GM19035 (cell line): ENCODE data around the gene MAPKAPK2.
"Not testable (repeated sequence)": the region's sequence is repeated elsewhere in the genome, so short reads cannot be mapped to it uniquely, and the experiment has no call there.

Experiments used
- ATAC-seq: cut with Tn5 transposase; IDR thresholded peaks from one replicate; pipeline ENCODE4 v1.9.1; 2021; ENCODE audit not compliant: unreplicated experiment

Gene MAPKAPK2

GRCh38 chr1:206684478-206685333 lies at the start of gene MAPKAPK2:
Gene MAPKAPK2 (plus strand): TSS chr1:206684905. CDS start chr1:206685230, 325 bp downstream.
- ATAC-seq: no peak

- ATAC-seq: peak; percentile 93
Measured at GRCh38 chr1:206635080-206635977, 49.4 kb upstream of the MAPKAPK2 start, which contains the start of gene DYRK3. Gene DYRK3 (plus strand): TSS chr1:206635536. CDS start chr1:206635704, 168 bp downstream.

GRCh38 chr1:206635978-206636345 lies 48.7 kb upstream of the MAPKAPK2 start:
- peak; percentile 10 for ATAC-seq

- ATAC-seq: no peak
Measured at GRCh38 chr1:206636671-206637070, 48.0 kb upstream of the MAPKAPK2 start.

GRCh38 chr1:206637605-206638004 lies 47.1 kb upstream of the MAPKAPK2 start:
- no peak for ATAC-seq

GRCh38 chr1:206642074-206642473 lies 42.6 kb upstream of the MAPKAPK2 start:
- not testable (repeated sequence) for ATAC-seq

GRCh38 chr1:206643118-206643698 lies 41.5 kb upstream of the MAPKAPK2 start:
- ATAC-seq: no peak

GRCh38 chr1:206646504-206646903 lies 38.2 kb upstream of the MAPKAPK2 start:
- ATAC-seq: no peak

GRCh38 chr1:206647224-206647623 lies 37.5 kb upstream of the MAPKAPK2 start:
- no peak for ATAC-seq

- ATAC-seq: no peak
Measured at GRCh38 chr1:206649261-206649921, 35.3 kb upstream of the MAPKAPK2 start.

- no peak for ATAC-seq
Measured at GRCh38 chr1:206651014-206651413, 33.7 kb upstream of the MAPKAPK2 start.

- ATAC-seq: no peak
Measured at GRCh38 chr1:206651958-206652890, 32.5 kb upstream of the MAPKAPK2 start.

- ATAC-seq: no peak
Measured at GRCh38 chr1:206653715-206654459, 30.8 kb upstream of the MAPKAPK2 start.

GRCh38 chr1:206654828-206655227 lies 29.9 kb upstream of the MAPKAPK2 start:
- ATAC-seq: no peak

- ATAC-seq: no peak
Measured at GRCh38 chr1:206655471-206655882, 29.2 kb upstream of the MAPKAPK2 start.

GRCh38 chr1:206656936-206657335 lies 27.8 kb upstream of the MAPKAPK2 start:
- ATAC-seq: no peak

- ATAC-seq: no peak
Measured at GRCh38 chr1:206657751-206658150, 27.0 kb upstream of the MAPKAPK2 start.

- no peak for ATAC-seq
Measured at GRCh38 chr1:206658264-206658980, 26.3 kb upstream of the MAPKAPK2 start.

GRCh38 chr1:206658981-206659273 lies 25.8 kb upstream of the MAPKAPK2 start:
- no peak for ATAC-seq
